GM21619 (cell line): ENCODE data around the gene ANKRD33B.
"Not testable (repeated sequence)": the region's sequence is repeated elsewhere in the genome, so short reads cannot be mapped to it uniquely, and the experiment has no call there.

Experiments
- ATAC-seq: cut with Tn5 transposase; IDR thresholded peaks from one replicate; pipeline ENCODE4 v1.9.1; 2021; ENCODE audit not compliant: unreplicated experiment

The ANKRD33B gene

DNA sequence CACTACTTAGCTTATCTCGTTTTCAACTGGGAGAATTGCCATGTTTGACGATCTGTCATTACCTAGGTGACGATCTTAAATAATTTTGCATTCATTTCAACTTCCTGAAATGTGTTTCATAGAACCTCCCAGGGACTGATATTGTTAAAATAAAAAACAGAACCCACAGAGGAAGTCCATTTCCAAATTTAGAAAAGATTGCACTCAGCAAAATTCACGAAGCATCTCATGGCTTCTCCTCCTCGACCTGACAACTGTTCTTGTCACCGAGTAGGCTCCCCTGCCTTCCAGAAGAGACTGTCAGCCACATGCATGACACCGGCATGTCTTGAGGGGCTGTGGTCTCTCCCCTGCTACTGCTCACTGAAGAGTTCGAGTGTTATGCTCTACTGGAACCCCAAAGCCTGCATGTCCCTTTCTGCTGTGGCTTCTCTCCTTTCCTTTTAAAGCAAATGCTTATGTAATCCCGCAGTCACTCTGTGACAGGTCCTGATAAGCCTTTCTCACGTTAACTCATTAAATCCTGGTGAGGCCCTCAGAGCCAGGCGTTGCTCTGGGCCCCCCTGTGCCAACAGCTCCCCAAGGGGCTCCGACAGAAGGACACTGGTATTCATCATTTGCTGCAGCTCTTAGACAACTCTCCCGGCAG is 26.8 kb upstream of the ANKRD33B start:
- peak; percentile 52 for ATAC-seq

DNA sequence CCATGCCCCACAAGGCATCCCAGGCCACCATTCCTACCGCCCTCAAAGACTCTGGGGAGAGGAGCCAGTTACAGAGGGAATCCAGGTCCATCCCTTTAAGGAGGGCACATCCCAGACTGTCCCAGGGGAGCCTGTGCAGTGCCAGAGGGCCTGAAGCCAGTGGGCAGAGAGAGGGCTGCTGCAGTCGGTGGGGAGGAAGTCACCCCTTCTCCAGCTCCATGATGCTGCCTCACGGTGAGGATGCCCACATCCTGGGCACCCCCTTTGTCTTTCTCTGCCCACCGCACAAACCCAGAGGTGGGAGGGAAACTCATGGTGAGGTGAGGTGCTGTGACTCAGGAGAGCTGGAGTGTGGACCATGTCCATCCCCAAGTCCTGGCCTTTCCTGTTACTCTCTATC is 26.2 kb upstream of the ANKRD33B start:
- peak; percentile 12 for ATAC-seq

- ATAC-seq, result no peak
Measured at GRCh38 chr5:10538103-10538788, 25.6 kb upstream of the ANKRD33B start.

DNA sequence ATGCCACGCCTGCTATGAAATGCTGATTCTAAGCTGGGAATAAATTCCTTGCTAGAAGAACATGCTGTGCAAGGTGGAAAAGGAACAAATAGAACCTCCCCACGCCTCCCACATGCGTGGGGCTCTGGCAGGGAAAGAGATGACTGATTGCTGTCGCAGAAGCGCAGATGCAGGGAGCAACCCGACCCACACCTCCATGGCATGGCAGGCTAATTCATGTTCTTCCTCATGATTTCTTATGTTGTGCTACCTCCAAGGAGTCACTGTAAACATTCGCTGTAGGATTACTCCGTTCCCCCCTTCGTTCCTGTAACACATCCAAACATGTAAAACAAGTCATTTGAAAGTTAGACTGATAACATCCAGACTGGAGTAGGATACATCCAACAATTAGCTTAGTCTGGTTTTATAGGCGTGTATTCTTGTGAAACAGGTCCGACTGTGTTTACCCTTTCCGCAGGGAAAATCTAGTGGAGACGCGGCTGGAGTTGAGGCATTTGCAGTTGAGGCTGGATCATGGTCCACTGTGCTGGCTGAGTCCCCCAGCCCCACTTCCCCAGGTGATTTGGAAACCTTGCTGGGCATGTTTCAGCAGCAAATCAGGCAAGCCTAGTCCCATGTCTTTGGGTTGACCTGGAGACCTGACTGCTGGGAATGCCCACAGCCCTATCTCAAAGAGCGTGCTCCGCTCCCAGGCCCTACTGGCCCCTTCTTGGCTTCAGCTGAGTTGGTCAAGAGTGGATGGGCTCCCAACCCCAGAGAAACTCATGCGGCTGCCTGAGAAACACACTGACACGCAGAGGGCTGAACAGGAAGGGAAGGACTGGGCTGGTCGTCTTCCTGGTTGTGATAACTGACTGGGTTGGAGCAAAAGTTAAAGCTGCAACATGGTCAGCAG is 24.8 kb upstream of the ANKRD33B start:
- ATAC-seq, result no peak

- ATAC-seq, result no peak
Measured at GRCh38 chr5:10539687-10539998, 24.2 kb upstream of the ANKRD33B start.

DNA sequence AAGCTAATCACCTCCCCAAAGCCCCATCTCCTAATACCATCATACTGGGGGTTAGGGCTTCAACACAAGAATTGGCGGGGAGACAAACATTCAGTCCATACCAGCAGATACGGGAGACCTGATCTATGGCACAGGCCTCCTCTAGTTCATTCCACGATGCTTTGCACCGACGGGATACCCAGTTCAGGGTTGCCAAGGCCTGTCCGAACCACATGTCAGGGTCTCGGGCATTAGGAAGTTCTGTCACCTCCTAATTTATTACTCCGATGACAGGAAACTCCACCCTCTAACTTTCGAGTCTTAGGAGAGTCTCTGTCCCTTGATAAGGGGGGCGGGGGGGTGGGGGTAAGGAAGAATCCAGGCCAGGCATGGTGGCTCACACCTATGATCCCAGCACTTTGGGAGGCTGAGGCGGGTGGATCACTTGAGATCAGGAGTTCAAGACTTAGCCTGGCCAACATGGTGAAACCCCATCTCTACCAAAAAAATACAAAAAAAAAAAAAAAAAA is 23.8 kb upstream of the ANKRD33B start:
- no peak for ATAC-seq

DNA sequence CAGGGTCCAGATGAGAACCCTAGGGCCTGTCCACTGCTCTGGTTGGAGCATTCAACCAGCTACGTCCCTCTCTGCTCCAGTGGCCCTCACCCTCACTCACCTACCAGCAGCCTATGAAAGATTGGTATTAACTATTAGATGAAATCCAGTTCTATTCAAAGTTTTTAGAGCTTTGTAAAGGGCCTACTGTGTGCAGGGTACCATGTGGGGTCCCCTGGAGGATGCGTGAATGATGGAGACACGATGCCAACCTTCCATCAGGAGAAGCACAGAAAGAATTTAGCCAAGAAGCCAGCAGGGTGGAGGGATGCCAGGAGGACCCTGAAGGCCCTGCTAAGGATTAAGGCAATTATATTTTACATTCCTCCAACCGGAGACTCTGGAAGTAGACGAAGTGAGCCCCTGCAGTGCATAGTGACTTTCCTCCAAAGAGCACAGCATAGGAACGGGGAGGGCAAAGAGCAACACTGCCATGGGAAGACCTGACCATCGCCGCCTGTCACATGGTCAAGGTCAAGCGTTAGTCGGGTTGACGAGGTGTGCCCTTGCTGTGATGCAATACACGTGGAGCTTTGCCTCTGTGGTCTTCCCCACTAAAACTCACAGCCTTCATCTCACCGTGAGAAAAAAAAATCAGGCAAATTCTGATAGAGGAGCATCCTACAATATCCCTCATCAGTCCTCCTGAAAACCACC is 22.8 kb upstream of the ANKRD33B start:
- no peak for ATAC-seq

GRCh38 chr5:10542055-10542550 is 21.8 kb upstream of the ANKRD33B start:
- ATAC-seq, result no peak

- ATAC-seq, result no peak
Measured at GRCh38 chr5:10543585-10544040, 20.3 kb upstream of the ANKRD33B start.

DNA sequence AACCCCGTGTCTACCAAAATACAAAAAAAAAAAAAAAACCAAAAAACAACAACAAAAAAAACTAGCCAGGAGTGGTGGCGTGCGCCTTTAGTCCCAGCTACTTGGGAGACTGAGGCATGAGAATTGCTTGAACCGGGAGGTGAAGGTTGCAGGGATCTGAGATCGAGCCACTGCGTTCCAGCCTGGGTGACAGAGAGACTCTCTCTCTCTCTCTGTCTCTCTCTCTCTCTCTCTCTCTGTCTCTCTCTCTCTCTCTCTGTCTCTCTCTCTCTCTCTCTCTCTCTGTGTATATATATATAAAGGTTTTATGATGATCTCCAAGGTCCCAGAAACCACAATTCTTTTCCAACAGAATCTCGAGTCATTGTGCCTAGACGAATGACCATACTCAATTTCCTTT is 18.8 kb upstream of the ANKRD33B start:
- no peak for ATAC-seq

- ATAC-seq, result no peak
Measured at GRCh38 chr5:10546186-10546585, 17.7 kb upstream of the ANKRD33B start.

- ATAC-seq, result no peak
Measured at GRCh38 chr5:10548418-10549122, 15.3 kb upstream of the ANKRD33B start.

GRCh38 chr5:10549123-10549514 is 14.8 kb upstream of the ANKRD33B start:
- ATAC-seq, result not testable (repeated sequence)

- no peak for ATAC-seq
Measured at GRCh38 chr5:10550222-10550995, 13.5 kb upstream of the ANKRD33B start.

DNA sequence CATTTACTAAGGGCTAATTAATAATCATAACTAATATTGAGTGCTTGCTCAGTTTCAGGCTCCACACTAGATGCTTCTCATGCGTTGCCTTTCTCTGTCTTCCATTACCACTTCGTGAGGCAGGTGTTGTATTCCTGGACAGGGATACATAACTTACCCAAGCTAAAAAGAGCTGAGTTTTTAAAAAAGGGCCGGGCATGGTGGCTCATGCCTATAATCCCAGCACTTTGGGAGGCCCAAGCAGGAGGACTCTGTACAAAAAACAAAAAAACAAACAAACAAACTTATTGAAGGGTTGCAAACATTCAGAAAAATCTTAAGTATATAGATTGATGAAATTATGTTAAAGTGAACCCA is 12.1 kb upstream of the ANKRD33B start:
- ATAC-seq, result no peak

DNA sequence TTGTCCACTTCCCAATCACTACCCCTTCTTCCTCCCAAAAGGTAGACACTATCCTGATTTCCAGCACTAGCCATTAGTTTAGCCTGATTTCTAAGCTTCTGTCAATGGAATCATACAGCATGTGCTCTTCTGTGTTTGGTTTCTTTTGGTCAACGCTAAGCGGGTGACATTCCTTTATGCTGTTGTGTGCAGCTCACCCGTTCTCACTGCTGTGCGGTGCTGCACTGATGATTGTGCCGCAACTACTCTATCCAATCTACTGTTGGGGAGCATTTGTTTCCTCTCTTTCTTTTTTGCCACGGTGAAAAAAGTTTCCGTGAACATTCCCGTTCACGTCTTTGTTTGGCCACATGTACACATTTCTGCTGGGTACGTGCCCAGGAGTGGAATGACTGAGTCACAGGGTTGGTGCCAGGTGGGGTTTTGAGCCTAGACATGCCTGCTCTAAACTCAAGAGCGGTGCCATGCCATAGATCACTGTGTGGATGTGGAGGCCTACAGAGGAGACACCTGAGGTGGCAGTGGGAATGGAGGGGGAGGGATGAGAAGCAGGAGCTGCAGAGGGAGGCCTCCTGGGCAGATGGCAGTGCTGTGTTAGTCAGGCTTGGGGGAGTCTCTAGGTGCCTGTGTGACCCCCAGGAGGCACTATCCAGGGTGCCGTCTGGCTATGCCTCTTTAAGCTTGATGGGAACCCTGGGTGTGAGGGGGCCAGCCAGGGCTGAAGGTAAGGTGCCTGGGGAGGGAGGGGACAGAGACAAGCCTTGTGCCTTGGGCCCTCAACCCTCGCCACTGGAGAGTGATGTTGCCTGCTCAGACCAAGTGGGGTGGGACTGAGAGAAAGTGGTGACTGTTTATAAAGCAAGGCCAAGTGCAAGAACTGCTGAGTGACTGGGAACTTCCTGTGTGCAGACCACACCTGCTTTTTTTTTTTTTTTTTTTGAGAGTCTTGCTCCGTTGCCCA is 11.4 kb upstream of the ANKRD33B start:
- ATAC-seq, result peak; percentile 67

- ATAC-seq, result no peak
Measured at GRCh38 chr5:10553476-10553875, 10.4 kb upstream of the ANKRD33B start.

- no peak for ATAC-seq
Measured at GRCh38 chr5:10555277-10555684, 8.6 kb upstream of the ANKRD33B start.
